ENCODE results near the gene FEZ2. TPM values are rescaled to one million over a fixed set of nuclear protein-coding genes. Genes with fewer than 3 reads are reported as not detected.

FEZ2 gene
- total and polyA plus RNA-seq, 2 experiments from 2014 or later = 28.0 to 32.9 TPM

DNA sequence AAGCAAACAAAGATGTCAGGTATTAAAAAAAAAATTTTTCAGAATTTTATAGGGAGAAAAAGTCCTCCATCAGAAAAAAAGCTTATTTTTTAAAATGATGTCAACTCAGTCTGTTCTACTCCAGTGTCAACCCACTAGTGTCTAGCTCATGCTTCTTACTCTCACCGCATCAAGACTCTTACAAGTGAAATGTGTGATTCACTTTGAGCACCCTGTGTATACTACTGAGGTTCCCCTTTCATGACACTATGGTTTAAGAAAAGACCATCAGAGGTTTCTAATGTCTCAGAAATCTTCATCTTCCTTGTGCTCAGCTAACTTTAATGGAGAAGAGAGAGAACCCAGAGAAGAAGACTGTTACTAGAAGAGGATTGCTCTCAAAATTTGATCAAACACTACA is 43.4 kb downstream of the FEZ2 start:
- H3K27ac ChIP-seq (ENCODE audit: low read depth) = no peak overlapping the region
- no peaks in the 10 kb centered on the region for H3K27me3 ChIP-seq (ENCODE audit: insufficient read depth)
- H4K20me1 ChIP-seq (replicated peaks; ENCODE audit: insufficient read depth) = no peaks in the 10 kb centered on the region
- H3K4me1 ChIP-seq (ENCODE audit: insufficient read depth) = peaks cover under 1% of the 10 kb centered on the region; the same call in 1 of the 2 replicates
- ATAC-seq (no peak), DNase-seq (ENCODE audit: low spot score) (no peak)
- H3K27me3 Mint-ChIP-seq (ENCODE audit: insufficient read depth, low read depth, poor library complexity) = no peaks in the 10 kb centered on the region
- H3K36me3 Mint-ChIP-seq (ENCODE audit: low read depth) = peaks cover 21% of the 10 kb centered on the region
- H3F3A ChIP-seq (replicated peaks; ENCODE audit: low read depth) = 0 out of 2 replicates have a peak, but pooled peaks cover 4% of the 10 kb centered on the region
- H3K79me2 ChIP-seq (replicated peaks; ENCODE audit: insufficient read depth) = no peaks in the 10 kb centered on the region
- H3K4me3 Mint-ChIP-seq = no peak overlapping the region
- peaks cover 4% of the 10 kb centered on the region for H3K4me1 Mint-ChIP-seq
- no peak overlapping the region for H3K27ac Mint-ChIP-seq
- H3K9me2 ChIP-seq (ENCODE audit: insufficient read depth) = no peaks in the 10 kb centered on the region
- H3K4me2 ChIP-seq = no peak overlapping the region
- H3K36me3 ChIP-seq (ENCODE audit: insufficient read depth) = no peaks in the 10 kb centered on the region; the same call in 1 of the 2 replicates
- H3K9me3 Mint-ChIP-seq = no peaks in the 10 kb centered on the region
- H3K4me3 ChIP-seq = no peak overlapping the region
- H2AFZ ChIP-seq = no peak overlapping the region
- TF ChIP-seq EZH2 (IDR thresholded peaks at IDR 0.05; ENCODE audit: low read depth, unreplicated experiment) = no peak
- no peak for TF ChIP-seq ZNF114 (CRISPR knock-in tag; IDR thresholded peaks at IDR 0.05)
- no peak for TF ChIP-seq ETS1 (IDR thresholded peaks at IDR 0.05)
- no peak for TF ChIP-seq JUNB (IDR thresholded peaks at IDR 0.05; ENCODE audit: unreplicated experiment)
- no peak for TF ChIP-seq NANOG (IDR thresholded peaks at IDR 0.05; ENCODE audit: borderline replicate concordance)

GRCh38 chr2:36553683-36554082 is 44.3 kb downstream of the FEZ2 start:
- H3K36me3 Mint-ChIP-seq (ENCODE audit: low read depth) = peaks cover 28% of the 10 kb centered on the region
- H3K27ac Mint-ChIP-seq = no peak overlapping the region
- no peaks in the 10 kb centered on the region; the same call in 1 of the 2 replicates for H3K36me3 ChIP-seq (ENCODE audit: insufficient read depth)
- H3K9me2 ChIP-seq (ENCODE audit: insufficient read depth) = no peaks in the 10 kb centered on the region
- H3K27me3 ChIP-seq (ENCODE audit: insufficient read depth) = no peaks in the 10 kb centered on the region
- ATAC-seq (no peak), DNase-seq (ENCODE audit: low spot score) (no peak)
- H3K9me3 Mint-ChIP-seq = no peaks in the 10 kb centered on the region
- no peak overlapping the region for H2AFZ ChIP-seq
- H3K4me1 ChIP-seq (ENCODE audit: insufficient read depth) = no peaks in the 10 kb centered on the region
- TF ChIP-seq, protein P1, sequence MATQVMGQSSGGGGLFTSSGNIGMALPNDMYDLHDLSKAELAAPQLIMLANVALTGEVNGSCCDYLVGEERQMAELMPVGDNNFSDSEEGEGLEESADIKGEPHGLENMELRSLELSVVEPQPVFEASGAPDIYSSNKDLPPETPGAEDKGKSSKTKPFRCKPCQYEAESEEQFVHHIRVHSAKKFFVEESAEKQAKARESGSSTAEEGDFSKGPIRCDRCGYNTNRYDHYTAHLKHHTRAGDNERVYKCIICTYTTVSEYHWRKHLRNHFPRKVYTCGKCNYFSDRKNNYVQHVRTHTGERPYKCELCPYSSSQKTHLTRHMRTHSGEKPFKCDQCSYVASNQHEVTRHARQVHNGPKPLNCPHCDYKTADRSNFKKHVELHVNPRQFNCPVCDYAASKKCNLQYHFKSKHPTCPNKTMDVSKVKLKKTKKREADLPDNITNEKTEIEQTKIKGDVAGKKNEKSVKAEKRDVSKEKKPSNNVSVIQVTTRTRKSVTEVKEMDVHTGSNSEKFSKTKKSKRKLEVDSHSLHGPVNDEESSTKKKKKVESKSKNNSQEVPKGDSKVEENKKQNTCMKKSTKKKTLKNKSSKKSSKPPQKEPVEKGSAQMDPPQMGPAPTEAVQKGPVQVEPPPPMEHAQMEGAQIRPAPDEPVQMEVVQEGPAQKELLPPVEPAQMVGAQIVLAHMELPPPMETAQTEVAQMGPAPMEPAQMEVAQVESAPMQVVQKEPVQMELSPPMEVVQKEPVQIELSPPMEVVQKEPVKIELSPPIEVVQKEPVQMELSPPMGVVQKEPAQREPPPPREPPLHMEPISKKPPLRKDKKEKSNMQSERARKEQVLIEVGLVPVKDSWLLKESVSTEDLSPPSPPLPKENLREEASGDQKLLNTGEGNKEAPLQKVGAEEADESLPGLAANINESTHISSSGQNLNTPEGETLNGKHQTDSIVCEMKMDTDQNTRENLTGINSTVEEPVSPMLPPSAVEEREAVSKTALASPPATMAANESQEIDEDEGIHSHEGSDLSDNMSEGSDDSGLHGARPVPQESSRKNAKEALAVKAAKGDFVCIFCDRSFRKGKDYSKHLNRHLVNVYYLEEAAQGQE (IDR thresholded peaks at IDR 0.05; ENCODE audit: unreplicated experiment) = no peak
- TF ChIP-seq NANOG (IDR thresholded peaks at IDR 0.05; ENCODE audit: borderline replicate concordance) (no peak), ZNF331 (CRISPR knock-in tag; IDR thresholded peaks at IDR 0.05; ENCODE audit: low read depth) (no peak), CREB1 (CRISPR knock-in tag; IDR thresholded peaks at IDR 0.05; ENCODE audit: low read depth) (no peak), STAT1 (IDR thresholded peaks at IDR 0.05; ENCODE audit: unreplicated experiment) (no peak), ZNF114 (CRISPR knock-in tag; IDR thresholded peaks at IDR 0.05) (no peak), ETS1 (IDR thresholded peaks at IDR 0.05) (no peak)
- TF ChIP-seq, protein P2, sequence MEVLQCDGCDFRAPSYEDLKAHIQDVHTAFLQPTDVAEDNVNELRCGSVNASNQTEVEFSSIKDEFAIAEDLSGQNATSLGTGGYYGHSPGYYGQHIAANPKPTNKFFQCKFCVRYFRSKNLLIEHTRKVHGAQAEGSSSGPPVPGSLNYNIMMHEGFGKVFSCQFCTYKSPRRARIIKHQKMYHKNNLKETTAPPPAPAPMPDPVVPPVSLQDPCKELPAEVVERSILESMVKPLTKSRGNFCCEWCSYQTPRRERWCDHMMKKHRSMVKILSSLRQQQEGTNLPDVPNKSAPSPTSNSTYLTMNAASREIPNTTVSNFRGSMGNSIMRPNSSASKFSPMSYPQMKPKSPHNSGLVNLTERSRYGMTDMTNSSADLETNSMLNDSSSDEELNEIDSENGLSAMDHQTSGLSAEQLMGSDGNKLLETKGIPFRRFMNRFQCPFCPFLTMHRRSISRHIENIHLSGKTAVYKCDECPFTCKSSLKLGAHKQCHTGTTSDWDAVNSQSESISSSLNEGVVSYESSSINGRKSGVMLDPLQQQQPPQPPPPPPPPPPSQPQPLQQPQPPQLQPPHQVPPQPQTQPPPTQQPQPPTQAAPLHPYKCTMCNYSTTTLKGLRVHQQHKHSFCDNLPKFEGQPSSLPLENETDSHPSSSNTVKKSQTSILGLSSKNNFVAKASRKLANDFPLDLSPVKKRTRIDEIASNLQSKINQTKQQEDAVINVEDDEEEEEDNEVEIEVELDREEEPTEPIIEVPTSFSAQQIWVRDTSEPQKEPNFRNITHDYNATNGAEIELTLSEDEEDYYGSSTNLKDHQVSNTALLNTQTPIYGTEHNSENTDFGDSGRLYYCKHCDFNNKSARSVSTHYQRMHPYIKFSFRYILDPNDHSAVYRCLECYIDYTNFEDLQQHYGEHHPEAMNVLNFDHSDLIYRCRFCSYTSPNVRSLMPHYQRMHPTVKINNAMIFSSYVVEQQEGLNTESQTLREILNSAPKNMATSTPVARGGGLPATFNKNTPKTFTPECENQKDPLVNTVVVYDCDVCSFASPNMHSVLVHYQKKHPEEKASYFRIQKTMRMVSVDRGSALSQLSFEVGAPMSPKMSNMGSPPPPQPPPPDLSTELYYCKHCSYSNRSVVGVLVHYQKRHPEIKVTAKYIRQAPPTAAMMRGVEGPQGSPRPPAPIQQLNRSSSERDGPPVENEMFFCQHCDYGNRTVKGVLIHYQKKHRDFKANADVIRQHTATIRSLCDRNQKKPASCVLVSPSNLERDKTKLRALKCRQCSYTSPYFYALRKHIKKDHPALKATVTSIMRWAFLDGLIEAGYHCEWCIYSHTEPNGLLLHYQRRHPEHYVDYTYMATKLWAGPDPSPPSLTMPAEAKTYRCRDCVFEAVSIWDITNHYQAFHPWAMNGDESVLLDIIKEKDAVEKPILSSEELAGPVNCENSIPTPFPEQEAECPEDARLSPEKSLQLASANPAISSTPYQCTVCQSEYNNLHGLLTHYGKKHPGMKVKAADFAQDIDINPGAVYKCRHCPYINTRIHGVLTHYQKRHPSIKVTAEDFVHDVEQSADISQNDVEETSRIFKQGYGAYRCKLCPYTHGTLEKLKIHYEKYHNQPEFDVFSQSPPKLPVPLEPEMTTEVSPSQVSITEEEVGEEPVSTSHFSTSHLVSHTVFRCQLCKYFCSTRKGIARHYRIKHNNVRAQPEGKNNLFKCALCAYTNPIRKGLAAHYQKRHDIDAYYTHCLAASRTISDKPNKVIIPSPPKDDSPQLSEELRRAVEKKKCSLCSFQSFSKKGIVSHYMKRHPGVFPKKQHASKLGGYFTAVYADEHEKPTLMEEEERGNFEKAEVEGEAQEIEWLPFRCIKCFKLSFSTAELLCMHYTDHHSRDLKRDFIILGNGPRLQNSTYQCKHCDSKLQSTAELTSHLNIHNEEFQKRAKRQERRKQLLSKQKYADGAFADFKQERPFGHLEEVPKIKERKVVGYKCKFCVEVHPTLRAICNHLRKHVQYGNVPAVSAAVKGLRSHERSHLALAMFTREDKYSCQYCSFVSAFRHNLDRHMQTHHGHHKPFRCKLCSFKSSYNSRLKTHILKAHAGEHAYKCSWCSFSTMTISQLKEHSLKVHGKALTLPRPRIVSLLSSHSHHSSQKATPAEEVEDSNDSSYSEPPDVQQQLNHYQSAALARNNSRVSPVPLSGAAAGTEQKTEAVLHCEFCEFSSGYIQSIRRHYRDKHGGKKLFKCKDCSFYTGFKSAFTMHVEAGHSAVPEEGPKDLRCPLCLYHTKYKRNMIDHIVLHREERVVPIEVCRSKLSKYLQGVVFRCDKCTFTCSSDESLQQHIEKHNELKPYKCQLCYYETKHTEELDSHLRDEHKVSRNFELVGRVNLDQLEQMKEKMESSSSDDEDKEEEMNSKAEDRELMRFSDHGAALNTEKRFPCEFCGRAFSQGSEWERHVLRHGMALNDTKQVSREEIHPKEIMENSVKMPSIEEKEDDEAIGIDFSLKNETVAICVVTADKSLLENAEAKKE (CRISPR knock-in tag; IDR thresholded peaks at IDR 0.05) = no peak
- peaks cover 2% of the 10 kb centered on the region for H3K27me3 Mint-ChIP-seq (ENCODE audit: insufficient read depth, low read depth, poor library complexity)
- H3K4me3 ChIP-seq = no peak overlapping the region
- no peak overlapping the region for H3K27ac ChIP-seq (ENCODE audit: low read depth)
- no peak overlapping the region for H3K4me3 Mint-ChIP-seq
- H4K20me1 ChIP-seq (replicated peaks; ENCODE audit: insufficient read depth) = no peaks in the 10 kb centered on the region
- H3F3A ChIP-seq (replicated peaks; ENCODE audit: low read depth) = 0 out of 2 replicates have a peak, but pooled peaks cover 4% of the 10 kb centered on the region
- no peaks in the 10 kb centered on the region for H3K79me2 ChIP-seq (replicated peaks; ENCODE audit: insufficient read depth)
- no peak overlapping the region for H3K4me2 ChIP-seq
- H3K4me1 Mint-ChIP-seq = no peaks in the 10 kb centered on the region

All from GM23338 (cell line).